GM21528 (cell line): ENCODE results near the gene EMX1.
"Not testable (repeated sequence)": the region's sequence is repeated elsewhere in the genome, so short reads cannot be mapped to it uniquely, and the experiment has no call there.

Source experiments
- ATAC-seq: cut with Tn5 transposase; IDR thresholded peaks from one replicate; pipeline ENCODE4 v1.9.1; 2021; ENCODE audit warnings: mild to moderate bottlenecking, moderate library complexity; ENCODE audit not compliant: unreplicated experiment, low FRiP score

EMX1 gene

DNA sequence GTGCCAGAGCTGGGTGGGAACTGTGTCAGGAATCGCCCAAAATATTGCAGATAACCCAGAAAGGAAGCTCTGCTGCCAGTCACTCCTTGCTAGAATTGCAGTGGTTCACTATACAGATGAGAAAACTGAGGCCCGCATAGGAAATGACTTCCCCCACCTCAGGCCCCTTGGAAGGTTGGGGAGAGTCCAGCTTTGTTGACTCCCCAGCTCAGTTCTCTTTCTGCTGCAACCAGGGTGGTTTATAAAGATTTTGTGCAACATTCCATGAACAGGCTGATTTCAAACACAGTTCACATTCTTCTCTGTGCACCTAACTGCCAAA lies 18.8 kb upstream of the EMX1 start:
- ATAC-seq = no peak

DNA sequence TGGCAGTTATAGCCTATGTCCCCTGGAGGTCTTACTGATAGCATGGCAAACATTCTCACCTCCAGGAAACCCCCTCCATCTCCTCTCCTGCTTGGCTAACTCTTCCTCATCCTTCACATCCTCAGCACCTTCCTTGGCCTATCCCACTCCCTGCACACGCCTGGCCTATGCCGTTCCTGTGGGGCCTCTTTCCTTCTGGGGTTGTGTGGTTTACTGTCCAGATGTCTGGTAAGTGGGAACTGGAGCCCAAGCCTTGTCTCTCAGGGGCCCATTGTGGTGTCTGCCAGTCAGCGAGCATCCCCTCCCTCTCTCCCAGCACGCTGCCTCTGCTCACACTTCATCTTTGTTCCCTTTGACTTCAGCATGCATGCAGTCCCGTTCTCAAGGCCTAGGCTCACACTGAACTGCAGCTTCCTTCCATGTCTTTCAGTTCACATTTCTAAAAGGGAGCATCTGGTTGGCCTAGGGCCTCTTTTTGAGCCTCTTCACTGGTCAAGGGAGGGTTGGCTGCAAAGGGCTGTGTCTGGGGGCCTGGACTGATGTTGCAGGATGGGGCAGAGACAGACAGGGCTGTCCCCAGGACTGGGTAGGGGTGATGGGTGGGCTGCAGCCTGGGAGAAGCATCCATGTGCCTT lies 17.0 kb upstream of the EMX1 start:
- ATAC-seq = no peak

GRCh38 chr2:72901426-72901825 lies 15.9 kb upstream of the EMX1 start:
- no peak for ATAC-seq

DNA sequence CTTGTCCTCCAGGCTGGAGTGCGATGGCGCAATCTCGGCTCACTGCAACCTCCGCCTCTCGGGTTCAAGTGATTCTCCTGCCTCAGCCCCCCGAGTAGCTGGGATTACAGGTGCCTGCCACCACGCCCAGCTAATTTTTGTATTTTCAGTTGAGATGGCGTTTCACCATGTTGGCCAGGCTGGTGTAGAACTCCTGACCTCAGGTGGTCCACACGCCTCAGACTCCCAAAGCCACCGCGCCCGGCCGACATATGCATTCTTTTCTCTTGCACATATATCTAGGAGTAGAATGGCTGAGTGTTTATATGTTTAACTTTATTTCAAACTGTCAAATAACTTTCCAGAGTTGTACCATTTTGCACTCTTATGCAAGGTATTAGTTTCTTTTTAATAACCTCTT lies 9.9 kb upstream of the EMX1 start:
- not testable (repeated sequence) for ATAC-seq

GRCh38 chr2:72908741-72909140 lies 8.6 kb upstream of the EMX1 start:
- ATAC-seq = no peak

GRCh38 chr2:72911256-72911655 lies 6.1 kb upstream of the EMX1 start:
- ATAC-seq = no peak

DNA sequence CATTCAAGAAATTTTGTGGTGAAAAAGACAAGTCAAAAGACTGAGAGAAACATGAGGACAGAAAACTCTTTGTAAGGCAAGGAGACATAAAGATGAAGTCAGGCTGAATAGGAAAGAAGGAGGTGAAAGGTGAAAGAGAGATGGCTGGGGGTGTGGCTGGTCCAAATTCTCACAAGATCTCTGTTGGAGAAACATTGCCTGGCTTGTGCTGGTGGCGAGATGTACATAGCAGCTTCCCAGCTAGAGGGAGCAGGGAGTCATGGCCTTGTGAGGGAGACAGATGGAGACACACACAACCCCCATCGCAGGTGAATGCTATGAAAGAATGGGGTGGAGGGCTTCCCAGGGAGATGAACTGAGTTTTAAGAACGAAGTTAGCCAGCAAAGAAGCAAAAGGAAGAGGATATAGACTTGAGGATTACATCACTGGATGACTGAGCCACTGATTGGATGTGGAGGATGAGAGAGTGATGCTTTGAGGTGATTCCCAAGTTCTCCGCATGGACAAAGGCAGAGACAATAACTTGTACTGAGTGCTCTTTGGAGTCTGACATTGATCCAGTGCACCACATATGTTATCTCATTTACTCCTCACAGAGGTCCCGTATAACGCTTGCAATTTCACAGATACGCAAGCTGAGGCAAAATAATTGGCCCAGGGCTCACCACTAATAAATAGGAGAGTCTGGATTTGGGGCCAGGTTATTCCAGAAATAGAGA lies 3.7 kb upstream of the EMX1 start:
- no peak for ATAC-seq

- no peak for ATAC-seq
Measured at GRCh38 chr2:72914206-72914559, 3.1 kb upstream of the EMX1 start.

DNA sequence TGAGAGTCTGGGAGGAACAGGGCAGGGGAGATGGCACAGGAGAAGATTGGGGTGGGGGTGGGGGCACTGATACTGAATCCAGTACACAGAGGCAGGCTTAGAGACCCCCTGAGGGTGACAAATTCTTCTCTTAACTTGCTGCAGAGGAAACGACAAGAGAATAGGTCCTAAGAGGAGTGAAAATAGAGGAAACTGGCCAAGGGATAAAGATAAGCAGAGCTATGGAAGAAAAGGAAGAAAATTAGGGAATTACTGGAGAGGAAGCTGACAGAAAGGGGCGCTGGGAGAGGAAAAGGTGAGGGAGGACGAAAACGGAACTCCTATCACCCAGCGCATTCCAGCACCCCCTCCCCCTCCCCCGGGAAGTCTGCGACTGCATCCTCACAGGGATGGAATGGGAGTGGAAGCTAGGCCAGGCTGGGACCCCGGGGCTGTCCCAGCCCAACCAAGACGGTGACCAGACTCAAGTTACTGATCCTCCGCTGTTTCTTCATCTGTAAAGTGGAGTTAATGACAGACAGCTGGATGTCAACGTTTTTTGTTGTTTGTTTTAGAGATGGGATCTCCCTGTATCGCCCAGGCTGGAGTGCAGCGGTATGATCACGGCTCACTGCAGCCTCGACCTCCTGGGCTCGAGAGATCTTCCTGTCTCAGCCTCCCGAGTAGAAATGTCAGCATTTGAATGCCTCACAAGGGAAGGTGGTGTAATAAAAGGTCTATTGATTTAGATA lies 2.6 kb upstream of the EMX1 start:
- ATAC-seq = no peak

GRCh38 chr2:72915320-72915906 lies 1.9 kb upstream of the EMX1 start:
- ATAC-seq = no peak

DNA sequence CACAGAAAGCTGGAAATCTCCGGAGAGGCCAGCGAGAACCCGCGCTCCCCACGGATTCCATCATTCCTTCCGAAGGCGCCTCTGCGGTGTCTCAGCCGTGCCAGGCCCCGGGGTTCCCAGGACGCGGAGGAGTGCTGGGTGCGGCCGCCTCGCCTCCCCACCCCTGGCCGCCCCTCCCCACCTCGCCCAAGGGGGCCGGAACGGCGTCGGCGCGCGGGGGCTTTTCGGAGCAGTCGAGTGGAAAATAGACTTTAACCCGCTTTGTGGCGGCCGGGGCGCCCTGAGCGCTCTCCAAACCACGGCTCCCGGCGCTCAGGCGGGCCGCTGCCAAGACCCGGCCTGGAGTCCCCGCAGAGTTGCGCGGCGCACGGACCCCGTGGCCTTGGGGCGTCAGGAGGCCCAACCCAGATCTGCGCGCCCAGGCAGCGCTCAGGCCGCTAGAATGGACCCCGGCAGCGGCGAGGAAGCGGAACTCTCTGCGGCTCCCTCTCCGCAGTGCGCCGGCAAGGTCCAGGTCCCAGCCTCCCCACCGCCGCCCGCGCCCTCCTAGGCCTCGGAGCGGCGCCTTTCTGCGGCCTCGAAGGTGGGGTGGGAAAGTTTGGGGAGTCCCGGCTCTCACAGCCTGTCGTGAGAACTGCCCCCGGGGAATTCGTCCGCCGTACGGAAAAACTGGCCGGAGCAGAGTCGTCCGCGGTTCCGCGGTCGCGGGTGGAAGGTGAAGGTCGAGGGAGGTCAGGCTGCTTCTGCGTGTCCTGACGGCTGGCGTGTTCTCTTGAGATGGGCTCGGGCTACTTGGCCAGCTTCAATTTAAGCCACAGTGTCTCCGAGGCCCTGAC lies 1.2 kb upstream of the EMX1 start:
- peak; percentile 61 for ATAC-seq

- no peak for ATAC-seq
Measured at GRCh38 chr2:72916743-72917137, 579 bp upstream of the EMX1 start.

GRCh38 chr2:72917877-72918553 lies 696 bp downstream of the EMX1 start:
- no peak for ATAC-seq

DNA sequence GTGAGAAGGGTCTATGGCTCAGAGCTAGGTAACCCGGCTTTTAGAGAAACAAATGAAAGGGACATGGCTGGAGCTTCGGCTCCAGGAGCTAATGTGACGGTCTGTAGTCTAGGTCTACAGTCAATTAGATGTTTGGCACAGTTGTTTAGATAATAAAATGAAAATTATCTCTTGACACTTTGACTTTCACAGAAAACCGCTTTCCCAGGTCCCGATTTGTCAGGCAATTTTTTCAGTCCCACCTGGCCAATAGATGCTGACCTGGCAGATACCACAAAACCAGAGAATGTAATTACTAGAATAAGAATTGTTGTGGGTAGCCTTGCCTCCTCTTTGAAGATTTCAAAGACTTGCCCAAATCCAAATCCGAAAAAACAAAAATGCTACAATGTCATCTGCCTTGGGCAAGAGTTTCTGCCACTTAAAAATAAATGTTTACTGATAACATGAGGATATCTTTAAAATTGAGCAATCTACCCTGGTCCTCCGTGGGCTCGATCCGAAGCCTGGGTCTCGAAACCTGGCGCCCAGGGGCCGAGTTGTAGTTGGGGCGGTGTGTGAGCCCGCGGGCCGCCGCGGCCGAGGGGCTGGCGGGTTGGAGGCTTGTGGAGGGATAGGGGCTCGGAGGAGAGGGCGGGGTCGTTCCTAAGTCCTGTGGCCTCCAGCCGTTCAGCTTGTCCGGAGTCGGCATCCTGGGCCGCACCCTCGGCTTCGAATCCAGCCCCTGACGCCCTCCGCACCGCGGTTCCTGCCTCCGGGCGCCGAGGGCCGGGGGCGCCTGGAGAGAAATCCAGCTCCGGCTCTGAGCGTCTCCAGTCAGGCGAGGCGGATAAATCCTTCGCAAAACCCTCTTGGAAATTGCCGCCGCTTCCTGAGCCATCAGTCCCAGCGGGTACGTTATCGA lies 2.3 kb downstream of the EMX1 start:
- no peak for ATAC-seq

DNA sequence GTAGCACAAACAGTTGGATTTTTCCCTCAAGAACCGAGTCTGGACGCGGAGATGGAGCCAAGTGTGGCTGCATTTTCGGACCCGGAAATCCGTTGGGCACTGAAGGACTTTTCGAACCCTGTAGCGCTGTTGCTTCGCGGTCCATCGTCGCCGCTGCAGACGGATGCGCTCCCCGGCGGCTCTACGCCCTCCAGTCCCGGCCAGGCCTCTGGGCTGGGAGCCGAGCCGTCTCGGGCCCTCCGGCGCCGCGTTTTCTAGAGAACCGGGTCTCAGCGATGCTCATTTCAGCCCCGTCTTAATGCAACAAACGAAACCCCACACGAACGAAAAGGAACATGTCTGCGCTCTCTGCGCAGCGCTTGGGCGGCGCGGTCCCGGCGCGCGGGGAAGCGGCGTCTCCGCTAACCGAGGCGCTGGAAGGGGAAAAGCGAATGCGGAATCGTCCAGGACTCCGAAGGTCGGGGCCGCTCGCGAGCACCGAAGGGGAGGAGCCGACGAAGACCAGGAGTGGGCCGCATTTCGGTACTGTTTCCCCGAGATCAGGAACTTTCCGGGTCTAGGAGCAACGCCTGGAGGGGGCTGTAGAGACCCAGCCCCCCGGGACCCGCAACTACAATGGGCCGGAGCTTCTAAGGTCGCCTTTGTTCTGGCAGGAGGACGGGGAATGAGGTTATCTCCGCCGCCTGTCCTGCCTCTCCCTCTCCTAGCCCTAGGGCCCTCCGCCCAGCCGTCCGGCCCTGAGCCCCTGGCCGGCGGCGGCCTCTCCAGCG lies 3.2 kb downstream of the EMX1 start:
- no peak for ATAC-seq

DNA sequence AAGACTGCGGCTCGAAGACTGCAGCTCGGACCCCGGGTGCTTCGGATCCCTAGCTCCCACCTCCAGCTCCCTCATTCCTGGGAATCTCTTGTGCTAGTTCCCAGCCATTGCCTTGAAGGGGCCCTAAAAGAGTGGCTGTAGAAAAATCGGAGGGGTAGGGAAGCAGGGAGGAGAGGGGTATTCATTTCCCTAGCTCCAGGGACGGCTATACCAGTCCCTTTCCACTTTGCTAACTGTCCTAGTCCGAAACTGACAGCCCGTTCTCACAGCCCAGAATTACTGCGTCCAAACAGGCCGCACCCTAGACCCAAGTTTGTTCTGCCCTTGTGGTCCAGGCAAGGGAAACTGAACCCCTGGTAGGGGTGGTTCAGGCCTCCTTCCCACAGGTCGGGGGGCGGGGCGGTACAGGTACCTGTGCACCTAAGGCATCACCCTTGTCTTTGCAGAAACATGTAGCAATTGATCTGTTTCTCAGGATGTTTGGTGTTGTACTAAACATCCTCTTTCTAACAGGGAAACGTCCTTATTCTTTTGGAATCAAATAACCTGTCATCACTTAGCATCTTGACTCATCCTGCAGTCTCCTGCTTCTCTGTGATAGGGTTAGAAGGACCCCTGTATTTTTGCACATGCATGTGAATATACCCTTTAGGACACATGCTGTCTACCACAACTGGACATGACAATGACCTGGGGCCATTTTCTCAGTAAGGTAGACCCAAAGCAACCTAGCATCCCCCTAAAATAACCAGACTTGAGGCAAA lies 4.0 kb downstream of the EMX1 start:
- ATAC-seq = no peak

GRCh38 chr2:72921853-72922252 lies 4.5 kb downstream of the EMX1 start:
- no peak for ATAC-seq
